ENCODE results near the gene USP49. TPM values are rescaled to one million over a fixed set of nuclear protein-coding genes. Genes with fewer than 3 reads are reported as not detected.

USP49 gene
- total RNA-seq, 1 experiment from 2014 or later, result 18.5 TPM

GRCh38 chr6:41823178-41823577 is 72.0 kb downstream of the USP49 start:
- no peaks in the 10 kb centered on the region for H3K9me3 ChIP-seq
- Mint-ChIP-seq H3K27ac (ENCODE audit: unreplicated experiment) (no peak overlapping the region), H3K9me3 (ENCODE audit: unreplicated experiment) (no peaks in the 10 kb centered on the region), H3K36me3 (ENCODE audit: insufficient read depth, unreplicated experiment) (no peaks in the 10 kb centered on the region), H3K4me3 (ENCODE audit: unreplicated experiment) (no peak overlapping the region), H3K4me1 (ENCODE audit: low read depth, unreplicated experiment) (peaks cover 8% of the 10 kb centered on the region), H3K27me3 (ENCODE audit: insufficient read depth, unreplicated experiment) (no peaks in the 10 kb centered on the region)
- no TSS peak for BruUV-seq (replicated peaks)
- TF ChIP-seq CTCF (IDR thresholded peaks at IDR 0.05; ENCODE audit: insufficient read depth in 1 of 2, low read depth in 1 of 2, low read length in 1 of 2, severe bottlenecking in 1 of 2, unreplicated experiment in 1 of 2), result no peak
- POLR2A ChIA-PET, result no interaction called here
- H3K4me1 ChIP-seq, result no peaks in the 10 kb centered on the region
- DNase-seq, result no peak
- CTCF ChIA-PET, result no interaction called here
- H3K4me3 ChIP-seq (ENCODE audit: low read depth, low read length), result no peak overlapping the region
- no peaks in the 10 kb centered on the region for H3K36me3 ChIP-seq (ENCODE audit: control insufficient read depth, insufficient read depth, low read length)
- intact Hi-C loops (cut with micrococcal nuclease; ENCODE audit: unreplicated experiment), result no loop called here
- no peaks in the 10 kb centered on the region for H3K27me3 ChIP-seq (replicated peaks; ENCODE audit: control insufficient read depth, insufficient read depth, low read length)

- H3K9me3 Mint-ChIP-seq (ENCODE audit: unreplicated experiment), result no peaks in the 10 kb centered on the region
- H3K4me1 ChIP-seq, result no peaks in the 10 kb centered on the region
- H3K9me3 ChIP-seq, result no peaks in the 10 kb centered on the region
- H3K27ac Mint-ChIP-seq (ENCODE audit: unreplicated experiment), result no peak overlapping the region
- intact Hi-C loops (cut with micrococcal nuclease; ENCODE audit: unreplicated experiment), result no loop called here
- H3K4me3 Mint-ChIP-seq (ENCODE audit: unreplicated experiment), result no peak overlapping the region
- H3K36me3 Mint-ChIP-seq (ENCODE audit: insufficient read depth, unreplicated experiment), result no peaks in the 10 kb centered on the region
- no peak for TF ChIP-seq CTCF (IDR thresholded peaks at IDR 0.05; ENCODE audit: insufficient read depth in 1 of 2, low read depth in 1 of 2, low read length in 1 of 2, severe bottlenecking in 1 of 2, unreplicated experiment in 1 of 2)
- H3K4me3 ChIP-seq (ENCODE audit: low read depth, low read length), result no peak overlapping the region
- H3K36me3 ChIP-seq (ENCODE audit: control insufficient read depth, insufficient read depth, low read length), result no peaks in the 10 kb centered on the region
- ChIA-PET POLR2A (no interaction called here), CTCF (no interaction called here)
- no peak for DNase-seq
- no TSS peak for BruUV-seq (replicated peaks)
- H3K27me3 Mint-ChIP-seq (ENCODE audit: insufficient read depth, unreplicated experiment), result no peaks in the 10 kb centered on the region
- H3K4me1 Mint-ChIP-seq (ENCODE audit: low read depth, unreplicated experiment), result peaks cover 8% of the 10 kb centered on the region
- no peaks in the 10 kb centered on the region for H3K27me3 ChIP-seq (replicated peaks; ENCODE audit: control insufficient read depth, insufficient read depth, low read length)
Observed at GRCh38 chr6:41822021-41822420, 73.2 kb downstream of the USP49 start.

- Mint-ChIP-seq H3K9me3 (ENCODE audit: unreplicated experiment) (no peaks in the 10 kb centered on the region), H3K27ac (ENCODE audit: unreplicated experiment) (no peak overlapping the region), H3K27me3 (ENCODE audit: insufficient read depth, unreplicated experiment) (no peaks in the 10 kb centered on the region), H3K4me1 (ENCODE audit: low read depth, unreplicated experiment) (peaks cover 8% of the 10 kb centered on the region), H3K36me3 (ENCODE audit: insufficient read depth, unreplicated experiment) (peaks cover 2% of the 10 kb centered on the region), H3K4me3 (ENCODE audit: unreplicated experiment) (no peak overlapping the region)
- Histone ChIP-seq H3K4me3 (ENCODE audit: low read depth, low read length) (no peak overlapping the region), H3K36me3 (ENCODE audit: control insufficient read depth, insufficient read depth, low read length) (no peaks in the 10 kb centered on the region), H3K27me3 (replicated peaks; ENCODE audit: control insufficient read depth, insufficient read depth, low read length) (no peaks in the 10 kb centered on the region), H3K9me3 (no peaks in the 10 kb centered on the region), H3K4me1 (no peaks in the 10 kb centered on the region)
- CTCF ChIA-PET, result no interaction called here
- POLR2A ChIA-PET, result no interaction called here
- no peak for DNase-seq
- no peak for TF ChIP-seq CTCF (IDR thresholded peaks at IDR 0.05; ENCODE audit: insufficient read depth in 1 of 2, low read depth in 1 of 2, low read length in 1 of 2, severe bottlenecking in 1 of 2, unreplicated experiment in 1 of 2)
- BruUV-seq (replicated peaks), result no TSS peak
- intact Hi-C loops (cut with micrococcal nuclease; ENCODE audit: unreplicated experiment), result no loop called here
Observed at GRCh38 chr6:41821266-41821665, 73.9 kb downstream of the USP49 start.

Measured in Caco-2 (cell line).